Stimulated activated CD8-positive, alpha-beta memory T cell treated with anti-CD3 and anti-CD28 coated beads, Interleukin-15, amount 100 ng/mL, for 1 hour (primary cell): Measurements from ENCODE around the gene RGS7.

Source experiments
- DNase-seq: peaks from one replicate; pipeline ENCODE4 v3.0.0-alpha.2; 2020; ENCODE audit warnings: low read depth

Gene RGS7

DNA sequence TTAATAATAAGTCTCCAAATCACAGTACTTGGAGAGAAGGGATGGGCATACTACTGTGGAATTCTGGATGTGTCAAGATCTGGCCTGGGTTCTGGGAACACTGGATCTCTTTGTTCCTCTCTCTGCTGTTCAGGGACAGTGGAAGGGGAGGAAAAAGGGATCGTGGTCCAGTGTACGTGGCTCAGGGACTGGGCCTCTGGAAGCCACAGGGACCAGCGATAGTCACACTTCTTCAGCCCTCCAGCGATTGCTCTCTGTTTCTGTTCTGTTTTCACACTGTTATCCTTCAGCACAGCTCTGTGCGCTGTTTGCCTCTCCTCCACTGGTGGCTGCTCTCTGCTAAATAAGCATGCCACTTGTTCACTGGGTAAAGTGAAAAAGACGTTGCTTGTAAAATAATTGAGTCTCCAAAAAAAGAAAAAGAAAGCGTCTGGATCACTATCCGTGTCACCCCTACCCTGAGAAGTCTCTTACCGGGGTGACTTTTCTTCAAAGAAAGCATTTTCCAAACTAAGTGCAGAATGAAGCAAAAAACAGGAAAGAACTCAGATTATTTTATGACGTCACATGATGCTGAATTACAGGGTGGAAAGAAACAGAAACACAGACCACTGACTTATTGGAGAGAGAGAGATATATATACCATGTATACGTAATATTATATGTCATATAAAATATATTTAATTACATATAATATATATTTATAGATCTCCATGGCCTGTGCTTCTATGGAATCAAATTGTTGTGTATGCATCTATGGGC, 279.4 kb downstream of the RGS7 start:
- DNase-seq: no peak

DNA sequence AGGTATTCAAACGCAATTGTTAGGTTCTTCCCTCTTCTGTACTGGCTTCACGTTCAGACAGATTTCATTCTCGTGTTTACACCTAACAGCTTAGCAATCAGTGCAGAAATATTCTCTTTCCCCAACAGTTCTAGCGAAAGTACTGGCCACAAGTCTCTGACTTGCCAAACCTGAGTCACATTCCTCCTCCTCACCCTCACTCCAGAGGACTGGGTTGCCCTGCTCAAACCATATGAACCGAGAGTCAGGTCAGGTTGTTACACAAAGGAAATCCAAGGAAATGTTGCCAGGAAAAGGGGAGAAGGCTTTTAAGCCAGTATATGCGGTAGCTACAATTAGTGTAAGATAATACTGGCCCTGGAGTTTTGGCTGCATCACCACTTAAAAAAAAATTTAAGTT, 282.5 kb downstream of the RGS7 start:
- no peak for DNase-seq

DNA sequence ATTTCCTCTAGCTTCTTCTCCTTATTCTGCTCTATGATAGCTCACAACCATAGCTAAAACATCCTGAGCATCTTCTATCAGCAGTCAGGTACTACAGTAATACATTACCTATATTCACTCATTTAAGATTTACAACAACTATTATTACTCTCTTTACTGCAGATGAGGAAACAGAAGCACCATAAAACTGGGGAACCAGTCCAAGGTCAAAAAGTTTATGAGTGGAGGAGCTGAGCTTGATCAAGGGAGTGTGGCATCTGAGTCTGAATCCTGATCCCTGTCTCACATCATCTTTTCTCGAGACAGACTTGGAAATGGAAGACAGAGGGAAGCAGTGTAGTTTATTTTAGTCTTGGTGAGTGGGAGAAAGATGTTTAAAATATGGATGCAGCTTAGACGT, 288.6 kb downstream of the RGS7 start:
- no peak for DNase-seq

DNA sequence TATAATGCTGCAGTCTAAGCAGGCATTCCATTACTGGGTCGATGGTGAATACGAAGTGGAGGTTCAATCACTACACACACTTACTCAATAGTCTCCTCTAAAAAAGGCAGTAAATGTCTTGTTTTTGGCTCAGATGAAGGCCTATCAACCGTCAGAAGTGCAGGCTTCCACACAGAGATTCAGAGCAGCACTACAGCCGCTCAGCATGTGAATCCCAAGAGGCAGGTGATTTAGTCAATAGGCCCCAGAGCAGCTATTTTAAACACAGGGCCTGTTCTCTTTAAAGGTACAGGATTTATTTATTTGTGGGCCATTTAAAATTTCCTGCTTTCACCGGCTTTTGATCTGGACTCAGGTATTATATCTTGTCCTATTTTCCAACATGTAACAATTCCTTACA, 293.7 kb downstream of the RGS7 start:
- no peak for DNase-seq

DNA sequence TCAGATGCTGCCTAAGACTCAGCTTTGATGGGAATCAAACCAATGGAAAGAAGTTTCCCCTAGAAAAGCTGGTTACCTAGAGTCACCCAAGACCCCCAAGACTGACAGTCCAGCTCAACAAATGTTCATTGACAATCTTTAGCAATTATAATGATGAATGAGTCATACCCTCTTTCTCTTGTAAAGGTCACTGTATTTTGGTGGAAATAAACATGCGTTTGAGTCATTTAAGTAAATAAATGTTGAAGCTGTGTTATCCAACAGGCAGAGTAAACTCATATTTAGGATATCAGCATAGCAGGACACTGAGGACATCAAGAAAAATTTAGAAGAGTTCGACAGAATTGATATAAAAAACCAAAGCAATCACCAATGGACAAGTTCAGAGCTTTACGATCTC, 295.9 kb downstream of the RGS7 start:
- DNase-seq: no peak

DNA sequence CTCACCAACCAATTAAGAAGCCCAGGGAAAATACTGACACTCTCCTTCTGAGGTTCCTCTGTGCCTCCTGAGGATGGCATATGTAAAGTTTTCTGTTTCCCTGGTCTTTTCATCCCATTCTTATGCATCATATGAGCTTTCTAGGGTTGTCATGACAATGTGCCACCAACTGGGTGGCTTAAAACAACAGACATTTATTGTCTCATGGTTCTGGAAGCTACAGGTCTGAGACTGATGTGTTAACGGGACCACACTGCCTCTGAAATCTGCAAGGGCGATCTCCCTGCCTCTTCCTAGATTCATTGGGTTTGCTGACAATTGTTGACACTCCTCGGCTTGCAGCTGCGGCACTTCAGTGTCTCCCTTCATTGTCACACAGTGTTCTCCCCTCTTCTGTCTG, 308.4 kb downstream of the RGS7 start:
- no peak for DNase-seq

DNA sequence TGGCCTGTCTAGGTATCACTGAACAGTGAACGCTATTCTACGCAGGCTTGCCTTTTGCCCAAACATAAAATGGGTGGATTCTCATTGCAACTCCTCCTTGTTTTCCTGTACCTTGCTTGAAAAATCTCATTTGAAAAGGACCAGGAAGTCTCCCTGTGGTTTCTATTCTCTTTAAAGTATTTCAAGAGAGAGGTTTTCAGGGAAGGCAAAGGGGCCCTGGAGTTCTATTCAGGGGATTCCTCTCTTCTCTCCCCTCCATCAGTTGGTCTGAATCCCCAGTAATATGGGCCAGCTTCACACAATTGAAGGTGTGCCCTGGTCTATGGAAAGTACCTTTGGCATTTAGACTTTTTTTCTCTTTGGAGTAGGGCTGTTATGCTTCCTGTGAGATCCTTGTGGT, 311.3 kb downstream of the RGS7 start:
- no peak for DNase-seq

DNA sequence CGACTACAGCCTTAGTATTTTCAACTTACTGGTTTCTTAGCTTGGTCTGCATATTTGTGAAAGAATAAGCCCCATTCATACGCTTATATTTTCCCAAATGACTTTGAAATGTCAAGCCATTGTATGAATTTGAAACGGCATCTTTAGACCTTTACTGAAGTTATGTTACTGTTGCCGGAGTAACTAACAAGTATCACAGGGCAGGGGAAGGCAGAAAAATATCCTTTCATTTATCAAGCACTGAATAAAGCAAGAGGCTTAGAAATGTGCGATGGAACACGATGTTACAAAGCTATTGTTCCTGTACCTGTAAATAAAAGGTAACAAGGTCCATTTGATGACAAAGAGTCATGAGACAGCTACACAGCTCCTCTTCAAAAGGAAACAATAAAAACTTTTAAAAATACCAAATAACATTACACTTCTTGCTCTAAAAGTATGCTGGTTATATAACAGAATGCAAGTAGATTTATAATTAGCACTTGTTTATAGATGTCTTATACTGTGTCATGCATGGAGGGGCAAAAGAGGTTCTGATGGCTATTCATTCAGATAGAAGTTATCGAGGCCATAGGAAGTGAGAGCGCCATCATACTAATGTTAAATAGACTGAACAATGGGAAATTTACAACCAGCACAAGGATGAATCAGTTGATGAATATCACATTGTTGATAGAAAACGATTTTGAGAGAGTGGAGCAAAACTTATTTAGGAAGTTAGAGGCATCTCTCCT, 322.6 kb downstream of the RGS7 start:
- DNase-seq: no peak

DNA sequence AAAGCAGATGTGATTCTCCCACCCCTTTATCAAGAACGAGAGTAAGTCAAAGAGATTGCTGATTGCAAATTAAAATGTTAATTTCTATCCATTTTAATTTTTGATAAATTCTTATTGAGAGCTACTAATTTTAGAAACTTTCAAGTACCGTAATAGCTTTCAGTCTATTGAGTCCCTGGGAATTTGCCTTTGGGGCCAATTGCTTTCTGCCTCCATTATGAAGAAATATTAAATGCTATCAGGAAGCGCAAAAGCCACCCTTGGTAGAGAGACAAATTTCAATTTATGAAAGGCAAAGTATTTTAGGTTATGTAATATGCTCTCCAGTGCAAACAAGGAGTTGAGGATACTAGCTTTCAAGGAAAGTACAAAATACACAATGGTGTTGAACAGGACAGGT, 332.2 kb downstream of the RGS7 start:
- no peak for DNase-seq

DNA sequence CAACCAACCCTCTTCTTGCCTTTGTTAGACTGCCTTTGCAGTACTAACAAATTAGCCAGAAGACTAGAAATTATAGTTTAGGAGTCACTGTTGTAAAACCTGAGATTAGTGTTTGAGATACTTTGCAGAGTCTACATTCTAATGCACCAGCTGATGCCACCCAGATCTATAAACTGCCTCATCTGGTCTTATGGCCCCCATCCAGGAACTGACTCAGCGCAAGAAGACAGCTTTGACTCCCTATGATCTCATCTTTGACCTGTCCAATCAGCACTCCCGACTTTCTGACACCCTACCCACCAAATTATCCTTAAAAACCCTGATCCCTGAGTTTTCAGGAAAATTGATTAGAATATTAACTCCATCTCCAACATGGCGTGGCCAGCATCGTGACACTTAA, 334.6 kb downstream of the RGS7 start:
- DNase-seq: no peak

DNA sequence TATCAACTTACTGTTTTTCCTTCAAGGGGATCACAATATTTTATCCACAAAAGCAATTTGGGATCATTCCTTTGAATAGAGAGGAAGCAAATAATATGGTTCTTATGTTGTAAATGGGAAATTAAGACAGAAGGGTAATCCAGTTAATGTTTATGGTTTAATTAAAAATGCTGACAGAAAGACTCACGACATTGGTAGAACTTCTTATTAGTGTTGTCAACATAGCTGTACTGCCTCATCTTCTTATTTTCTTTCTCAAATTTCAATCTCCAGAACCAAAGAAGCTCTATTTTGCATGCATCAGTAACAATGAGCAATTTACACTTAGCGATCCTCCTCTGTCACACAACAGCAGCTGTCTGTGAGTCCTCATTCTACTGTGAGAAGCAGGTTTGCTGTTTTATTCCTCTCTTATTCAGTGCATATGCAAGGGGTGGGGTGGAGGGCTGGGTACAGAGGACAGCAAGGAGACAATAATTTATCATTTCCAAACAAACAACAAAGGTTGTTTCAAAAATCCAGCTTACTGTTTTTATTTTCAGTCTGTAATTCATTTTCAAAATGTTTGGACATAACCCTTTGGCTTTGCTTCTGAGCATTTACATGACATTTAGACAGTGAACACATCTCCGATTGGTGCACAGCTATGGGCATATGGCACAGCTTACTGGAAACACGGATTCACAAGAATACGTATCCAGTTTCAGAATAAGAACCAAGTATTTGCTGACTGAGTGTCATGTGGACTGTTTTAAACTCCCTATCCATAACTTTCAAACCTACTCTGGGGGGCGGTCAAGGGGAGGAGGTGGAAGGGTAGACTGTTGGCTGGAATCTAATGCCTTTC, 335.9 kb downstream of the RGS7 start:
- no peak for DNase-seq

DNA sequence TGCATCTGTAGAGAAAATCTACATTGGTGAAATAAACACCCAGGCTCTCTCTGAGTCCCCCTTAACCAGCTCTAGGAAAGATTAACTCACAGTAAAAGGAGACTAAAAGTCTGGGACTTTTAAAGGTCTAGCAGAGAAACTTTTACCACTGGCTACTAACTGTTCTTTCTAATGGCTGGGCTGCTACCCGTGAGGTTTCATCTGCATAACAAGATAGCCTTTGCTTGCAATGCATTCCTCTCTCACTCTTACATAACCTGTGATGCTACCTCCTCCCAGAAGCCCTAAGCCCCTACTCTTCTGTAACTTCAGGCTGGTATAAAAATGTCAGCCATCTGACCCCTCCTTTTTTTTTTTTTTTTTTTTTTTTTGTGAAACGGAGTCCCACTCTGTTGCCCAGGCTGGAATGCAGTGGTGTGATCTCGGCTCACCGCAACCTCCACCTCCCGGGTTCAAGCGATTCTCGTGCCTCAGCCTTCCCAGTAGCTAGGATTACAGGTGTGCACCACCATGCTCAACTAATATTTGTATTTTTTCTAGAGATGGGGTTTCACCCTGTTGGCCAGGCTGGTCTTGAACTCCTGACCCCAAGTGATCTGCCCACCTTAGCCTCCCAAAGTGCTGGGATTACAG, 344.2 kb downstream of the RGS7 start:
- no peak for DNase-seq

DNA sequence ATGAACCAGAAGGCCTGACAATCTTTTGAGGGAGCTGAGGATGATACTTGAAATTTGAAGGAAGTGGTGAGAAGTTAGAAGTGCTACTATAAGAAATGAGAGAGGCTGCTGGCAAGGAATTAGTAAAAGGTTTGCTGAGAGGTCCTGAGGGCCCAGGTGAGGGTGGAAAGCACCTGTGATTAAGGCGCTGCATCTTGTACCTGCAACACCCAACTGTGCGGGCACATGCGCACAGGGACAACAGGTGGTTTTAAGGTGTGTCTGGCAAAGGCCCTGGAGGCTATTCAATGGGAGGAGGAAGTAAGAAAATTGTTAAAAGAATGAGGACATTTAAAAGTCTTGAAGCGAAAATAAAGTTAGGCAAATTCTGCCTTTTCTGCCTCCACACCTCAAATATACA, 349.3 kb downstream of the RGS7 start:
- DNase-seq: no peak

DNA sequence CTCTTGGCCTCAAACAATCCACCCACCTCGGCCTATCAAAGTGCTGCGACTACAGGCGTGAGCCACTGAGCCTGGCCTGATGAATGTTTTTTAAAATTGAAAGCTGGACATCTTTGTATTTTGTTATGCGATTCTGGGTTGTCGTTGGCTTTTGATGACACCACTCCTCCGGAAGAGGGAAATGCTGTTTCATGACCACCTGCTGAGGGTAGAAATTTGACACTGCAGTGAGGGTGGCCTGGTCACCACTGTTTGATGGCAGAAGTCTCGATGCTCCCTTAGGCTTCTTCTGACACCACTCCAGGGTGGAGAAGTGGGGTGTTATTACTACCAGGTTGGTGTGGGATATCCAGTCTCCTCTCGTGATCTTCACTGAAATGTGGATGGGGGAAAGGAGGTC, 357.2 kb downstream of the RGS7 start:
- DNase-seq: no peak

DNA sequence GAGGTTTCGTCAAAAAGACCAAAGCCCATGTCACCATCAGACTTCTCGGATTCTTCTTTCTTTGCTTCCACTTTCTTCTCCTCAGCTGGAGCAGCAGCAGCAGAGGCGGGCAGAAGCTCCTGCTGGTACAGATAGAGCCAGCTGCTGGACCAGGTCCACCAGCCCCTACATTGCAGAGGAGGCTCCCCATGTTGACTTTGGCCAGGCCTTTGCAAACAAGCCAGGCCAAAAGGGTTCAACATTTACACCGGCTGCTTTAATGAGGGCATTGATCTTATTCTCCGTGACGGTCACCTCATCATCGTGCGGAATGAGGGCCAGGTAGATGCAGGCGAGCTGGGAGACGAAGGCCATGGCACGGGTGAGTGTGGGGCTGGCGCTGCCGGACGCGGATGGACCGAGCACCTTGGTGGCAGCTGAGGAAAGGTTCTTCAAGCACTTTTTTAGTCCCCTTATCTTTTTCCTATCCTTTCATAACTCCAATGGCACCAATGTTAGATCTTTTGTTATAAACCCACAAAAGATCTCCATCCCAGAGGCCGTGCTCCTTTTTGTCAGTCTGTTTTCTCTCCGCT, 358.5 kb downstream of the RGS7 start:
- no peak for DNase-seq

DNA sequence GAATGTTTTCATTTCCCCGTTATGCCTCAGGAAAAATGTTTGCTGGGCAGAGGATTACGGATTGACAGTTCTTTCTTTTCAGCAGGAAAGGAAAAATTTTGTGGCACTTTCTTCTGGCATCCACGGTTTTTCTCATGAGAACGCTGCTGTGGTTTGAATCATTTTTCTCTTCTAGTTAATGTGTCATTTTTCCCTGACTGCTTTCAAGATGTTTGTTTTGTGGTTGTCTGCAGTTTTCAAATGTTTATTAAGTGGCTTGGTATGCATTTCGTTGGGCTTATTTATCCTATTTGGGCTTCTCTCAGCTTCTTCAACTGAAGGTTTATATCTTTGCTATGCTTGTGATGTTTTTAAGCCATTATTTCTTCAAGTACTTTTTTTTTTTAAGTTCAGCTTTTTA, 359.0 kb downstream of the RGS7 start:
- no peak for DNase-seq

DNA sequence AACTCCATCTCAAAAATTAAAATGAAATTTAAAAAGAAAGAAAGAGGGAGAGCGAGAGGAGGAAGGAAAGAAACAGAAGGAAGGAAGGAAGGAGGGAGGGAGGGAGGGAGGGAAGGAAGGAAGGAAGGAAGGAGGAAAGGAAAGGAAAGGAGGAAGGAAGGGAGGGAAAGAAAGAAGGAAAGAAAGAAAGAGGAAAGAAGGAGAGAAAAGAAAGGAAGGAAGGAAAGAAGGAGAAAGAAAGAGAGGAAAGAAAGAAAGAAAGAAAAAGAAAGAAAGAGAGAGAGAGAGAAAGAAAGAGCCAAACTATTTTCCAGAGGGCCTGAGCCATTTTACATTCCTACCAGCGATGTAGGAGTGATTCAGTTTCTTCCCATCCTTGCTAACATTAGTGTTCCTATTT, 364.0 kb downstream of the RGS7 start:
- no peak for DNase-seq

DNA sequence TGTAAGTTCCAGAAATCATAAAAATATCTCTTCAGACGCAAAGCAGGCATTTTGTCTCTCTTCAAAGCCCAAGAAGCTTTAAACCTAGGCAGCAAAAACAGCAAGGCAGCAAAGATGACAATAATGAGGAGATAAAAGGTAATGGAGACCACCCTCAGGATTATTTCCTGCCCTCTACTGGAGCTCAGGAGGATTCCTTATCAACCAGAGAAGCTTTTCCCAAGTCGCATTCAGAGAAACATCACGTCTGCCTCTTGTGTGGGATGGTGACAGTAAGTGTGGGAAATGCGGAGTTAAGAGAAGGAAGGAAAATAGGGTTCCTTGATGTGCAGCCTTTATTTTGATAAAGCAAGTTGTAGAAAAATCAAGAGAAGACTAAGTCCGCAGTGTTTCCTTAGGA, 365.8 kb downstream of the RGS7 start:
- no peak for DNase-seq

DNA sequence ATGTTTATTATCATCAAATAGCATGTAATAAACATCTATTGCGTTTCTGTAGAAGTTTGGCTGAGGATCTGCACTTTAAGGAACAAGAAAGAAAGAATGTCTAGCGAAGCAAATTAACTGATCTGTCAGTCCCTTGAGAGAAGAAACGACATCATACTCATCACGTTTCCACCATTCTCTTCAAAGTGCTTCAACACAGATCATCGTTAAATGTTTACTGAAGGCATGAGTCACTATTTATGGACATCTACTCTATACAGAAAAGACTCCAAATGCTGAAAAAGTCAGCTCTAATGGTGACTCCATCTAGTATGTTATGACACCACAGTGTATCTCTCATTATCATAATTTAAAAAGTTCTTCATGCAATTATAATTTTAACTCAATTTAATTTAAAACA, 369.1 kb downstream of the RGS7 start:
- no peak for DNase-seq

DNA sequence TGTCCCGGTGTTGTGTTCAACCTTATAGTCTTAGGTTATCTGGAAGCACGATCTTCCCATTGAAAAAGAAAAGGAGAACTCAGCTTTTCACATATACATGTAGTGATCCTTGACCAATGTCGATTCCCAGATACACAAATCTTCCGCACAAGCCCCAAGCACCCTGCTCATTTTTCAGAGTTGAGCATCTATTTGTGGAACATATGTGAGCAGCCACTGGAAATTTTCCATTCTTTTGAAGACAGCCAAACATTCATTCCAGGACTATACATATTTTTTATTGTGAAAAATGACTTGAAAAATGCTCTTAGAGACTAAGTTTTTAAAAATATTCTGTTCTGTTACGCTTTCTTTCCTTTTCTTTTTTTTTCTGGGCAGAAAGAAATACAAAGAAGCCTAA, 371.9 kb downstream of the RGS7 start:
- DNase-seq: no peak

DNA sequence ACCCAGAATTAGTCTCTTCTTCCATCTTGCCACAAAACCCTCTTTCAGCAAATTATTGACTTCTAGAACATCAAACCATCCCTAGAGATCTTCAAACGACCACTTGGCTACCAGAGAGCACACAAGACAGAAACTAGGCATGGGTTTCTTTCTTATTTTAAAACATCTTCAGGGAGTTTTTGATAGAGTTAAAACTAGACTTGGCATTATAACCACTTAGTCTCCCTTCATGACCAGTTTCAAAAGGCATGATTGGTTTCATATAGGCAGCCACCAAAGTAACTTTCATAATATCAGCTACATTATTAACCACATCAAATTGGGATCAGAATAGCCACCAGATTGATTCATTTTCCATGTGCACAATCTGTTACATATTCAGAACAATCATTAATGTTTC, 376.7 kb downstream of the RGS7 start:
- DNase-seq: no peak

DNA sequence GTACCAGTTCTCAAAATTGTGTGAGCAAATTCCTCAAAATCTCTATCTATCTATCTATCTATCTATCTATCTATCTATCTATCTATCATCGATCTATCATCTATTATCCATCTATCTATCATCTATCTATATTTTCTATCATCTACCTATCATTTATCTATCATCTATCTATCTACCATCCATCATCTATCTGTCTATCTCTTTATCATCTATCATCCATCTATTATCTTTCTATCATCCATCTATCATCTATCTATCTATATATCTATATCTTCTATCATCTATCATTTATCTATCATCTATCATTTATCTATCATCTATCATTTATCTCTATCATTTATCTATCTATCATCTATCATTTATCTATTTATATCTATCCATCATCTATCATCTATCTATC, 380.3 kb downstream of the RGS7 start:
- no peak for DNase-seq
